ENCODE results near the gene DIABLO. TPM values are rescaled to one million over a fixed set of nuclear protein-coding genes. Genes with fewer than 3 reads are reported as not detected.

Gene DIABLO
- total RNA-seq, 1 donor from 2014 or later: 76.4 TPM

DNA sequence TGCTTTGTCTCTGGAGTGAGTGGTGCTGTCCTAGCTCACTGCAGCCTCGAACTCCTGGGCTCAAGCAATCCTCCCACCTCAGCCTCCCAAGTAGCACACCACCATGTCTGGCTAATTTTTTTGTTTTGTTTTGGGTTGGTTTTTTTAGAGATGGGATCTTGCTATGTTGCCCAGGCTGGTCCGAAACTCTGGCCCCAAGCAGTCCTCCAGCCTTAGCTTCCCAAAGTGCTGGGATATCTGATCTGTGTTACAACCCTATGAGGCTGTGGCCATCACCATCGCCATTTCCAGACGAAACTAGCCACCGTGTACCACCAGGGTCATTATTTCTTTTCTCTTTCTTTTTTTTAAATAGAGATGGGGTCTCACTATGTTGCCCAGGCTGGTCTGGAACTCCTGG is 54.5 kb downstream of the DIABLO start:
- H3K9me3 Mint-ChIP-seq: no peaks in the 10 kb centered on the region
- peaks cover 3% of the 10 kb centered on the region for H3K27me3 Mint-ChIP-seq (ENCODE audit: low read depth)
- H3K4me3 Mint-ChIP-seq: no peak overlapping the region
- no peaks in the 10 kb centered on the region for H3K4me1 Mint-ChIP-seq
- no peaks in the 10 kb centered on the region for H3K36me3 Mint-ChIP-seq
- DNase-seq (ENCODE audit: low spot score in 2 of 2, unreplicated experiment in 2 of 2): no peak
- no peak overlapping the region for H3K27ac Mint-ChIP-seq
- TF ChIP-seq, protein P1, sequence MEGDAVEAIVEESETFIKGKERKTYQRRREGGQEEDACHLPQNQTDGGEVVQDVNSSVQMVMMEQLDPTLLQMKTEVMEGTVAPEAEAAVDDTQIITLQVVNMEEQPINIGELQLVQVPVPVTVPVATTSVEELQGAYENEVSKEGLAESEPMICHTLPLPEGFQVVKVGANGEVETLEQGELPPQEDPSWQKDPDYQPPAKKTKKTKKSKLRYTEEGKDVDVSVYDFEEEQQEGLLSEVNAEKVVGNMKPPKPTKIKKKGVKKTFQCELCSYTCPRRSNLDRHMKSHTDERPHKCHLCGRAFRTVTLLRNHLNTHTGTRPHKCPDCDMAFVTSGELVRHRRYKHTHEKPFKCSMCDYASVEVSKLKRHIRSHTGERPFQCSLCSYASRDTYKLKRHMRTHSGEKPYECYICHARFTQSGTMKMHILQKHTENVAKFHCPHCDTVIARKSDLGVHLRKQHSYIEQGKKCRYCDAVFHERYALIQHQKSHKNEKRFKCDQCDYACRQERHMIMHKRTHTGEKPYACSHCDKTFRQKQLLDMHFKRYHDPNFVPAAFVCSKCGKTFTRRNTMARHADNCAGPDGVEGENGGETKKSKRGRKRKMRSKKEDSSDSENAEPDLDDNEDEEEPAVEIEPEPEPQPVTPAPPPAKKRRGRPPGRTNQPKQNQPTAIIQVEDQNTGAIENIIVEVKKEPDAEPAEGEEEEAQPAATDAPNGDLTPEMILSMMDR (IDR thresholded peaks at IDR 0.05; ENCODE audit: unreplicated experiment): no peak

DNA sequence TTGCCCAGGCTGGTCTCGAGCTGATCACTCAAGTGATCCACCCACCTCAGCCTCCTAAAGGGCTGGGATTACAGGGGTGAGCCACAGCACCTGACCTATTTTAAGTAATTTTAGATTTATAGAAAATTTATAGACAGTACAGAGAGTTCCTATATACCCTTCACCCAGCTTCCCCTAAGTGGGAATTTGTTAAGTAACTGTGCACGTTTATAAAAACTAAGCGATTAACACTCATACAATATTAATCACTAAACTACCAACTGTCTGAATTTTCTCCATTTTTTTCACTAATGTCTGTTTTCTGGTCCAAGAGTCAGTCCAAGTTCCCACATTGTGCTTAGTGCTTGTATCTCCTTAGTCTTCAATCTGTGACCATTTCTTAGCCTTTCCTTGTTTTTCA is 57.4 kb downstream of the DIABLO start:
- no peak overlapping the region for H3K4me3 Mint-ChIP-seq
- DNase-seq (ENCODE audit: low spot score in 2 of 2, unreplicated experiment in 2 of 2): no peak
- H3K9me3 Mint-ChIP-seq: no peaks in the 10 kb centered on the region
- H3K36me3 Mint-ChIP-seq: no peaks in the 10 kb centered on the region
- TF ChIP-seq, protein P1 (IDR thresholded peaks at IDR 0.05; ENCODE audit: unreplicated experiment): no peak
- no peaks in the 10 kb centered on the region for H3K4me1 Mint-ChIP-seq
- H3K27me3 Mint-ChIP-seq (ENCODE audit: low read depth): no peaks in the 10 kb centered on the region
- no peak overlapping the region for H3K27ac Mint-ChIP-seq

DNA sequence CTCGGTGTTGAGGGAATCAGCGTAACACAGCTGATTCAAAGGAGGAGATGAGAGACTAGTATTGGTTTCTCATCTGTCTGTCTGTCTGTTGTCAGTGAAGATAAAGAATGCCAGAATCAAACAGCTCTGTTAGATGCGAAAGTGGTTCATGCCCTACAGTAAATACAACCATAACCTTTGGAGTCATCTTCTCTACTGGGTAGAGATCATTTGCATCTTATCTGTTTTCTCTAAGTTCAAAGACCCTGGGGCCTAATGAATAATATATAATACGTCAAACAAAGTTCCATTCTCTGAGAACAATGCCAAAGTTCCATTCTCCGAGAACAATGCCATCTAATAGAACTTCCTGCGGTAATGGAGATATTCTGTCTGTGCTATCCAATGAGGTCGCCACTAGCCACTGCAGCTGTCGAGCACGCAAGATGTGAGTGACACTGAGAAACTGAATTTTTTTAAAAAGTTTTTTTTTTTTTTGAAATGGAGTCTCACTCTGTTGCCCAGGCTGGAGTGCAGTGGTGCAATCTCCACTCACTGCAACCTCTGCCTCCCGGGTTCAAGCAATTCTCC is 58.4 kb downstream of the DIABLO start:
- Mint-ChIP-seq H3K36me3 (no peaks in the 10 kb centered on the region), H3K27me3 (ENCODE audit: low read depth) (no peaks in the 10 kb centered on the region), H3K4me3 (no peak overlapping the region), H3K9me3 (no peaks in the 10 kb centered on the region), H3K27ac (no peak overlapping the region), H3K4me1 (no peaks in the 10 kb centered on the region)
- TF ChIP-seq, protein P1 (IDR thresholded peaks at IDR 0.05; ENCODE audit: unreplicated experiment): no peak
- no peak for DNase-seq (ENCODE audit: low spot score in 2 of 2, unreplicated experiment in 2 of 2)

DNA sequence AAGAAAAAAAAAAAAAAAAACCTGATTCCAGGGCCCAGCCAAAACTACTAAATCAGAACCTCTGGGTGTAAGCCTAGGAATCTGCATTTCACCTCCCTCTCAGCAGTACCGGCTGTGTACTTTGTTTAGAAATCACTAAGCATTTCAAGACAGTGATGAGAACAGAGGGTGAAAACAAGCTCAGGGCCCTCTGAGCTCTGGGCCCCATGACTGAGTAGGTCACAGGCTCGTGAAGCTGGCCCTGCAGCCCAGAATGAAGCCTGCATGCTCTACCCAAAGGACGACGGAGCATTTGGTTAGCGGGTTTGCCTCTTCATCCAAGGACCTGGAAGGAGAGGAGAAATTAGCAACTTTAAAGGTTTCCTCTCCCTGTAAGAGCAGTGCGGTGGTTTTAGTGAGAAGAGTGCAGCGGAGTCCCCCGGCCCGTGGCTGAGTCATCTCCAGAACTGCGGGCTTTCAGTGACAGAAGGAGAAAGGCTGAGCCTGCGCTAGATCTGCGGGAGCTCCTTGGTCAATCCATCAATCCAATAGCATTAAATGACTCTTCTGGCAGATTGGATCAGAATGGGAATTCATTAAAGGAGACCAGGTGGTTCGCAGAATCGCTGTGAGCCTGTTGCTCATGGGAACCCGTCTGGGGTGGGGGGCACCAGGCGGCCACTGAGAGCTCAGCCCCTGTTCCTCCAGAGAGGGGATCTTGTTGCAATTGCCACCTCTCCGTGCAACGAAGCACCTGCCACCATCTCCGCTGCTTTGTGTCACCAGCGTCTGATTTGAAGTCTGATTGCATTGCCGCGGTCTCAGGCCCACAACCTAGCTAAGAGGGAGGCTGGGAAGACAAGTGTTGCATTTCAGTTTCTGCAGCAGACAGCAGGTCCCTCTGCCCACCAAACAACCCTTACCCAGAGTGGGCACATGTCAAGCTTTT is 59.2 kb downstream of the DIABLO start:
- no peaks in the 10 kb centered on the region for H3K9me3 Mint-ChIP-seq
- TF ChIP-seq, protein P1 (IDR thresholded peaks at IDR 0.05; ENCODE audit: unreplicated experiment): no peak
- H3K4me1 Mint-ChIP-seq: no peaks in the 10 kb centered on the region
- no peak overlapping the region for H3K4me3 Mint-ChIP-seq
- DNase-seq (ENCODE audit: low spot score in 2 of 2, unreplicated experiment in 2 of 2): no peak
- no peaks in the 10 kb centered on the region for H3K36me3 Mint-ChIP-seq
- no peak overlapping the region for H3K27ac Mint-ChIP-seq
- H3K27me3 Mint-ChIP-seq (ENCODE audit: low read depth): no peaks in the 10 kb centered on the region

DNA sequence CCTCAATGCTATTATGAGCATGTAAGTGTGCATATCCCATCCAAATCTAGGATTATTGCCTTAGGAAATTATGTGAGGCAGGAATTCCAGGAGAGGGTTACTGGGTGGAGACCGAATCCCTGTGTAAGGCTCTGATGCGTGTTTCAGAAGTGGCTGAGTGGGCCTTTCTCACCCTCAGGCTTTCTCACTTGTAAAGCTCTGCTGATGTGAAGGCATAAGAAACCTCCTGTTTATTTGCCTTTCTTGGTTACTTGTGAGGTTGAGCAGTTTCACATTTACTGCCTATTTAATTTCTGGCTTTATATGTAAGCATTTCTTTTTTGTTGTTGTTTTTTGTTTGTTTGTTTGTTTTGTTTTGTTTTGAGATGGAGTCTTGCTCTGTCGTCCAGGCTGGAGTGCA is 62.9 kb downstream of the DIABLO start:
- H3K4me1 Mint-ChIP-seq: no peaks in the 10 kb centered on the region
- no peak overlapping the region for H3K4me3 Mint-ChIP-seq
- H3K9me3 Mint-ChIP-seq: no peaks in the 10 kb centered on the region
- DNase-seq (ENCODE audit: low spot score in 2 of 2, unreplicated experiment in 2 of 2): no peak
- TF ChIP-seq, protein P1 (IDR thresholded peaks at IDR 0.05; ENCODE audit: unreplicated experiment): no peak
- no peak overlapping the region for H3K27ac Mint-ChIP-seq
- H3K27me3 Mint-ChIP-seq (ENCODE audit: low read depth): no peaks in the 10 kb centered on the region
- H3K36me3 Mint-ChIP-seq: no peaks in the 10 kb centered on the region
